ENCODE results near the gene BUD13.

BUD13 gene

GRCh38 chr11:116736763-116737162 is 36.0 kb downstream of the BUD13 start:
- no peak for DNase-seq (ENCODE audit: extremely low read depth, low read depth)
- H3K4me3 ChIP-seq (replicated peaks; ENCODE audit: low read depth, low read length): no peak overlapping the region
- no peak for TF ChIP-seq CTCF (IDR thresholded peaks at IDR 0.05; ENCODE audit: low read depth, low read length, missing control alignments)

- H3K4me3 ChIP-seq (replicated peaks; ENCODE audit: low read depth, low read length): no peak overlapping the region
- no peak for DNase-seq (ENCODE audit: extremely low read depth, low read depth)
- no peak for TF ChIP-seq CTCF (IDR thresholded peaks at IDR 0.05; ENCODE audit: low read depth, low read length, missing control alignments)
These were observed 38.7 kb downstream of the BUD13 start for GRCh38 chr11:116733969-116734508.

- DNase-seq (ENCODE audit: extremely low read depth, low read depth): no peak
- TF ChIP-seq CTCF (IDR thresholded peaks at IDR 0.05; ENCODE audit: low read depth, low read length, missing control alignments): no peak
These were observed 39.6 kb downstream of the BUD13 start for GRCh38 chr11:116733043-116733755.

GRCh38 chr11:116732271-116733042 is 40.3 kb downstream of the BUD13 start:
- DNase-seq (ENCODE audit: extremely low read depth, low read depth): peak; percentile 52
- H3K4me3 ChIP-seq (replicated peaks; ENCODE audit: low read depth, low read length): no peak overlapping the region
- peak; percentile 93 for TF ChIP-seq CTCF (IDR thresholded peaks at IDR 0.05; ENCODE audit: low read depth, low read length, missing control alignments)

More at GRCh38 chr11:116733043-116733755, 39.6 kb downstream of the BUD13 start:
- no peak overlapping the region for H3K4me3 ChIP-seq (replicated peaks; ENCODE audit: low read depth, low read length)

- no peak overlapping the region for H3K4me3 ChIP-seq (replicated peaks; ENCODE audit: low read depth, low read length)
- TF ChIP-seq CTCF (IDR thresholded peaks at IDR 0.05; ENCODE audit: low read depth, low read length, missing control alignments): no peak
- no peak for DNase-seq (ENCODE audit: extremely low read depth, low read depth)
These were observed 41.0 kb downstream of the BUD13 start for GRCh38 chr11:116731821-116732220.

- TF ChIP-seq CTCF (IDR thresholded peaks at IDR 0.05; ENCODE audit: low read depth, low read length, missing control alignments): peak; percentile 3
- no peak for DNase-seq (ENCODE audit: extremely low read depth, low read depth)
- H3K4me3 ChIP-seq (replicated peaks; ENCODE audit: low read depth, low read length): no peak overlapping the region
These were observed 41.6 kb downstream of the BUD13 start for GRCh38 chr11:116731097-116731761.
